ENCODE measurements around the gene DNAH17.

The DNAH17 gene, protein sequence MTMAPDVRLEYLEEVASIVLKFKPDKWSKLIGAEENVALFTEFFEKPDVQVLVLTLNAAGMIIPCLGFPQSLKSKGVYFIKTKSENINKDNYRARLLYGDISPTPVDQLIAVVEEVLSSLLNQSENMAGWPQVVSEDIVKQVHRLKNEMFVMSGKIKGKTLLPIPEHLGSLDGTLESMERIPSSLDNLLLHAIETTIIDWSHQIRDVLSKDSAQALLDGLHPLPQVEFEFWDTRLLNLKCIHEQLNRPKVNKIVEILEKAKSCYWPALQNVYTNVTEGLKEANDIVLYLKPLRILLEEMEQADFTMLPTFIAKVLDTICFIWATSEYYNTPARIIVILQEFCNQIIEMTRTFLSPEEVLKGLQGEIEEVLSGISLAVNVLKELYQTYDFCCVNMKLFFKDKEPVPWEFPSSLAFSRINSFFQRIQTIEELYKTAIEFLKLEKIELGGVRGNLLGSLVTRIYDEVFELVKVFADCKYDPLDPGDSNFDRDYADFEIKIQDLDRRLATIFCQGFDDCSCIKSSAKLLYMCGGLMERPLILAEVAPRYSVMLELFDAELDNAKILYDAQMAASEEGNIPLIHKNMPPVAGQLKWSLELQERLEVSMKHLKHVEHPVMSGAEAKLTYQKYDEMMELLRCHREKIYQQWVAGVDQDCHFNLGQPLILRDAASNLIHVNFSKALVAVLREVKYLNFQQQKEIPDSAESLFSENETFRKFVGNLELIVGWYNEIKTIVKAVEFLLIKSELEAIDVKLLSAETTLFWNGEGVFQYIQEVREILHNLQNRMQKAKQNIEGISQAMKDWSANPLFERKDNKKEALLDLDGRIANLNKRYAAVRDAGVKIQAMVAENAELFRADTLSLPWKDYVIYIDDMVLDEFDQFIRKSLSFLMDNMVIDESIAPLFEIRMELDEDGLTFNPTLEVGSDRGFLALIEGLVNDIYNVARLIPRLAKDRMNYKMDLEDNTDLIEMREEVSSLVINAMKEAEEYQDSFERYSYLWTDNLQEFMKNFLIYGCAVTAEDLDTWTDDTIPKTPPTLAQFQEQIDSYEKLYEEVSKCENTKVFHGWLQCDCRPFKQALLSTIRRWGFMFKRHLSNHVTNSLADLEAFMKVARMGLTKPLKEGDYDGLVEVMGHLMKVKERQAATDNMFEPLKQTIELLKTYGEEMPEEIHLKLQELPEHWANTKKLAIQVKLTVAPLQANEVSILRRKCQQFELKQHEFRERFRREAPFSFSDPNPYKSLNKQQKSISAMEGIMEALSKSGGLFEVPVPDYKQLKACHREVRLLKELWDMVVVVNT (N-terminal part only)

DNA sequence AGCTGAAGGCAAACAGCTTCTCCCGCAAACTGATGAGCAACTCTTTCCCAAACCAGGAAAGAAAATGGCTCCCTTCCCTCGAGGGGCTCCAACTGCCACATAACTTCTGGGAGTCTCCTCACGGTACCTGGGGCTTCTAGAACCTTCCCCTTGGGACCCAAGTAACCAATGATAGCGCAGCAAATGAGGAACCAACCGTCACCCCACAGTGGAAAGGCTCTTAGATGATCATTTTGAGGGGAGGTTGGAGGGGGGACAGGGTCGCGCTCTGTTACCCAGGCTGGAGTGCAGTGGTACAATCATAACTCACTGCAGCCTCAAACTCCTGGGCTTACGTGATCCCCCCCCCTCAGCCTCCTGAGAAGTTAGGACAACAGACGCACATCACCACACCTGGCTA, at the start of gene DNAH17:
DNAH17 (minus strand) TSS at position 101 of the 400 bp plus-strand sequence. CDS start 2,339 bp downstream, outside the sequence.
- DNase-seq (ENCODE audit: extremely low read depth in 1 of 2, low read depth in 1 of 2) = no peak

DNA sequence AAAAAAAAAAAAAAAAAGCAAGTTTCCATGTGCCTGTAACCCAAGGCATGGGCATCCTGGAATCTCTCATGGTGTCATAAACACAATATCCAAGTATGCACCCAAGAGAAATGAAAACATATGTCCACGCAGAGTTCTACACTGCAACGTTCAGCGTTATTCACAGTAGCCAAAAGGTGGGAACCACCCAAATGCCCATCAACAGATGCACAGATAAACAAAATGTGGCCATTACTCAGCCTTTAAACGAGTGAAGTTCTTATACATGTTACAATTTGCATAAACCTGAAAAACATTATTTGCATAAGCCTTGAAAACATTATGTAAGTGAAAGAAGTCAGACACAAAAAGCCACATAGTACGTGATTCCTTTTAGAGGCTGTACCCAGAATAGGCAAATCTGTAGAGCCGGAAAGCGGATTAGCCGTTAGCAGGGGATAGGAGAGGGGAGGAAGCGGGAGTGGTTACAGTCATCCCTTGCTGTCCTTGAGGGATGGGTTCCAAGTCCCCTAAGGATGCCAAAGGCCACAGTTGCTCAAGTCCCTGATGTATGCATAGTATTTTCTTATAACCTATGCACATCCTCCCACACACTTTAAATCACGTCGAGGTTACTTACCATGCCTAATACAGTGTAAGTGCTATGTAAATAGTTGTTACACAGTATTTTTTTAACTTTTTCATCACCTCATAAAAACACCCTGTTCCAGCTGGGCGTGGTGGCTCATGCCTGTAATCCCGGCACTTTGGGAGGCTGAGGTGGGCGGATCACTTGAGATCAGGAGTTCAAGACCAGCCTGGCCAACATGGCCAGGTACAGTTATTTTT, 47.3 kb upstream of the DNAH17 start:
- DNase-seq (ENCODE audit: extremely low read depth in 1 of 2, low read depth in 1 of 2) = no peak

- no peak for DNase-seq (ENCODE audit: extremely low read depth in 1 of 2, low read depth in 1 of 2)
Measured at GRCh38 chr17:78623541-78623940, 46.3 kb upstream of the DNAH17 start.

DNA sequence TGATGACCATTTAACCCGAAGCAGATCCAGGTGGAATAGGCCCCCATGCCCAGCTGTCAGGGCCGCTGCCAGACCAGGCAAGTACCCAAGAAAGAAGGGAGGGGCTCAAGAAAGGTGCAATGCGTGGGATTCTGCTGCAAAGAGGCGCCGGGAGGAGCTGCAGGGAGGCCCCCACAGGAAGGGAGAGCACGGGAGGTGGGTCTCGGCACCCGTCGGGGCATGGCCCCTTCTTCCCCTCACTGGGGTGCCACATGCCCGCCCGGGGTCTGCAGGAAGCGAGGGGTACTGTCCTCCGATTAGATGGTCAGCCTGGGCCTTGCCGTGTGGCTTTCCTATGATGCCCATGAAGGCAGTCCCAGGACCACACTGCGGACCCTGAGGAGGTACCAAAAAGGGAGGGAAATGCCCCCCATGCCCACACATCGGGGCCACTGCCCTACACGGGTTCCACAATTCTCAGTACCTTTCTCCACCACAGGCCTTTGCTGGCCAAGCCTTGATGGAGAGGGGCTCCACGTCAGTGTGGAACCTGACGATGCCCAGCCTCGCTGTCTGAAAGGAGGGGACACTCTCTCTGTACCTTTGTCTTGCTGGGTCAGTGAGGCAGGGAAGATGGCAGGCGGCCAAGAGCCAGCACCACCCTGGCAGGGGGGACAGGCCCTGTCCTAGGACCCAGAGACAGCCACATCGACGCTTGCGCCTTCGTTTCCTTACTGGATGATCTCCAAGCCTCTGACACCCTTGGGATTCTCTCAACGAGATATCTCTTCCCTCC, 45.5 kb upstream of the DNAH17 start:
- DNase-seq (ENCODE audit: extremely low read depth in 1 of 2, low read depth in 1 of 2) = no peak

DNA sequence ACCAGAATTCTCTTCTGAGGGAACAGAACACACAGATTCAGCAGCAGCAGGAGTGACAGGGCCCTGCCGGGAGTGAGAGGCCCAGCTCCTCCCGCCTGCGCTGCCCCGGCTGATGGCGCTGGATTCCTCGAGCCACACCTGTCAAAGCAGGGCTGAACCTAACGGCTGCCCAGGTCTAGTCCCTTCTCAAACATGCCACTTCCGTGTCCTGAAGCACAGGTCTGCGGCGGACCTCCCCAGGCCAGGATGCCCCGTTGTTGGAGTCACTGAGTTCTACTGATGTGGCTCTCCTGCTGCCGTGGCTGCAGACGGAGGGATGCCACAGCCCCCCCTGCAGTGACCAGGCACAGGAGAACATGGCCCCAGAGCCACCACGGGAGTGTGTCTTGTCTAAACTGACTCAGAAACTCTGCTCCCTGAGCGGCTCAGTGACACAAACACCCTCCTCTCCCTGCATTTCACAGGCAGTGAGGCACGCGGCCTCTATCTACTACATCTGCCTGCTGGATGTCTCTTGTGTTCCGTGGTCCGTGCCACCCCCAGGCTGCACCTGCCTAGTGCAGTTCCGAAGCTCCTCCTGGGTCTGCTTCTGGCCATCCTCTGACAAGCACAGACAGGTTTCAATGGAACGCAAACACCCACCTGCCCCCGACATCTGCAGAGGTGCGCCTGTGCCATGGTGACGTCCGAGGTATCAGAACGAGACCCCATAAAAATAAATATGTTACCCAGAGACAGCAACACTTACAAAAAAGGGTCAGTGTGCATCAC, 44.7 kb upstream of the DNAH17 start:
- DNase-seq (ENCODE audit: extremely low read depth in 1 of 2, low read depth in 1 of 2) = no peak

DNA sequence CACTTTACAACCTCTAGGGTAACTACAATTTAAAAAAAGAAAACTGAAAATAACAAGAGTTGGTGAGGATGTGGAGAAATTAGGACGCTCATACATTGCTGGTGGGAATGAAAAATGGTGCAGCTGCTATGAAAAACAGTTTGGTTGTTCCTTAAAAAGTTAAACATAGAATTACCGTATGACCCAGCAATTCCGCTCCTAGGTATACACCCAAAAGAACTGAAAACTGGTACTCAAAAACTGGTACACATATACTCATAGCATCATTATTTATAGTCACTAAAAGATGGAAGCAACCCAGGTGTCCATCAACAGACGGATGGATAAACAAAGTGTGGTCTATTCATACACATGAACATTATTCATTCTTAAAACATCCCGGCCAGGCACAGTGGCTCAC, 42.9 kb upstream of the DNAH17 start:
- DNase-seq (ENCODE audit: extremely low read depth in 1 of 2, low read depth in 1 of 2) = no peak

GRCh38 chr17:78619334-78619733, 42.1 kb upstream of the DNAH17 start:
- DNase-seq (ENCODE audit: extremely low read depth in 1 of 2, low read depth in 1 of 2) = no peak

DNA sequence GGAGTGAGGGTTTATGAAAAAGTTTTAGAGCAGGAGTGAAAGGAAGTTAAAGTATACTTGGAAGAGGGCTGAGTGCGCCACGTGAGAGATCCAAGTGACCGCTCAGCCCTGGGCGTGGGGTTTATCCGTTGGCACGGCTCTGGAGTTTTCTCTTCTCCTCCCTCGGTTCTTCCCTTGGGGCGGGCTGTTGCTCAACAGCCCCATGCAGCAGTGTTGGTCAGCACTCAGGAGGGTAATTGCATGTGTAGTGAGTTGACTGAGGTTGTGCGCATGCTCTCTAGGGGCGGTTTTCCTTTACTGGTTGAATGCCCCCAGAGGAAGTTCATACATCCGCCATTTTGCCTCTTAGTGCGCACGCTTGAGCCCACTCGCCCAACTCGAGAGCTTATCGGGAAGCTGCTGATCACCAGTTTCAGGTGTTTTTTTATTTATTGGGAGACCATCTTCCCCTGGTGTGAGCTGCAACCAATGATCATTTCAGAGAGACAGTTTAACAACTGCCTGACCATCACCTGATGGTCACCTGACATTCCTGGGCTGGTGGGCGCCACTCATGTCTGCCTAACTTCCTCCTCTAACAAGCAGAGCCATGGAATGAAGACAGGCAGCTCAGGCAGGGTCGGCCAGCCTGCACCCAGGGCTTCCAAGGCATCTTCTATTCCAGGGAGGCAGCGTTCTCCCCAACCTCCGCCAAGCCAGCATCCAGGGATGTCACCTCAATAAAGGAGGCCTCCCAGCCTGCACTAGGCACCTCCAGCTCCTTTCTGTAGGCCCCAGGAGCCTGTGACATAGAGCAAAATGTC, 41.3 kb upstream of the DNAH17 start:
- DNase-seq (ENCODE audit: extremely low read depth in 1 of 2, low read depth in 1 of 2) = no peak

DNA sequence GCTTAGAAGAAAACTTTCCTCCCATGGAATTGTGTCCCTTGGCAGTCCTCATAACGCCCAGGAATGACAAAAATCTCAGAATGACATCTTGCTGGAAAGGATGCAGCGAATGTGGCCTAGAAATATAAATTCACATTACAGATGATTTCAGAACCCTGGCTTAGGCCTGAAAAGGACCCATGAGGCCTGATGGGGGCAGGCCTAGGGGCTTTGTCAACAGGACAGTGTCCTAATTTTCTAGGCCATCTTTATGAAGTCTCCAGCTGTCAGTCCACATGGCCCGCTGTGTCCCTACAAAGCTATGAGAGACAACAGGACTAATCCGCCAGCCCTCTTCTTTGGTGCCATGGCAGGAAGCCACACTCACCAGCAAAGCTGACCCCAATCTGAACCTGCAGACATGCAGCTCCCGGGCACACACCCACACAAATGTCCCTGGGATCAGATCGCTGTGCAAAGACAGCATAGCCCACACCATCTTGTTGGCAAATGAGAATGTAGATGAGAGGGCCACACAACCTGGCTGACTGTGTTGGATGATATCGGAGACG, 40.4 kb upstream of the DNAH17 start:
- no peak for DNase-seq (ENCODE audit: extremely low read depth in 1 of 2, low read depth in 1 of 2)

DNA sequence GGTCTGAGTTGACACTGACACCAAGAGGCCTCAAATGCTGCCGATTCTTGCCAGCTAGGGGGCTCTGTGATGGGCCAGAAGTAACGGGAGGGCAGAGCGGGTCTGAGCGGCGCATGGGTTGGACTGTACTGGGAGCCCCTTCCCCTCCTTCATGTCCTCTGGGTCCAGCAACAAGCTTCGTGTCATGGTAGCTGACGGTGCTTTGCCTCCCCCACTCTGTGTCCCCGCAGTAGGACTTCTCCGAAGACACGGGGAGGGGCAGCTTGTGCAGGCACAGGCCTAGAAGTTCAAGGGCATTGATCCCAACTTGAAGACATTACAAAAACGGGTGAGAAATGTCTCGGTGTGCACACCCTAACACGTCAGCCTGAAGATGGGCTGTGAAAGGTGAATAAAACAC, 39.8 kb upstream of the DNAH17 start:
- DNase-seq (ENCODE audit: extremely low read depth in 1 of 2, low read depth in 1 of 2) = no peak

GRCh38 chr17:78615631-78616030, 38.4 kb upstream of the DNAH17 start:
- DNase-seq (ENCODE audit: extremely low read depth in 1 of 2, low read depth in 1 of 2) = no peak

DNA sequence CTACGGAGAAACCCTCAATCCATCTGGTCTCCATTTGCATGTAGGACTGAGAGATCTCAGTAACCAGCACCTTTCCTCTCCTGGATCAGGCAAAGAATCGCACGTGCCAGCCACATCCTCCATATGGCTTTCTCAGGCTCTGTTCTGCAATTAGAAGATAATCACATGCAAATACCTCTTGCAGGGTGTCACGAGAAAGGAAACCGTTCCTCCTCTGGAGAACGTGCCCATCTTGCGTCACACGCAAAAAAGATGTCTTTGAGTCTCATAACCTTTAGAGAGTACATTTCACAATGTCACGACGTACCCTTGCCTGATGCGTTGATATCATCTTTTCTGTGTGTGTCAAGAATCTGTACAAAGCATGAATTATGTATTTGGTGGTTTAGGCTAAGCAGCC, 36.2 kb upstream of the DNAH17 start:
- DNase-seq (ENCODE audit: extremely low read depth in 1 of 2, low read depth in 1 of 2) = no peak

DNA sequence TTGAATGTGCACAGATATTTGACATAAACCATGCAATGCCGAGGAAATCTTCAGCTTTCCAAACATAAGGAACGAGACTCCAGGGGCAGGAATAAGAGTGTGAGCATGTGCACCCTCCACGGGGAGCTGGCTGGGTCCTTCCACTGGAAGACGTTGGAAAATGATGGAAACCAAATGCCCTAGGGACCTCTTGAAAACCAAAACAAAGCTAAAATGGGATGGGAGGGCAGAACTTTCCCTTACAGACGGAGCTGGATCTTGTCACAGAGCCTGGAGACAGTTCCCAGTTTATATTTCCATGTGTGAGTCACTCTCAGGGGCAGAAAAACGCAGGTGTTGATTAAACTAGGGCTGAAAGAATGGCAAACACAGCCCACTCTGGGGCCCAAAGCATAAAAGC, 34.4 kb upstream of the DNAH17 start:
- DNase-seq (ENCODE audit: extremely low read depth in 1 of 2, low read depth in 1 of 2) = no peak

- no peak for DNase-seq (ENCODE audit: extremely low read depth in 1 of 2, low read depth in 1 of 2)
Measured at GRCh38 chr17:78610951-78611511, 33.8 kb upstream of the DNAH17 start.

DNA sequence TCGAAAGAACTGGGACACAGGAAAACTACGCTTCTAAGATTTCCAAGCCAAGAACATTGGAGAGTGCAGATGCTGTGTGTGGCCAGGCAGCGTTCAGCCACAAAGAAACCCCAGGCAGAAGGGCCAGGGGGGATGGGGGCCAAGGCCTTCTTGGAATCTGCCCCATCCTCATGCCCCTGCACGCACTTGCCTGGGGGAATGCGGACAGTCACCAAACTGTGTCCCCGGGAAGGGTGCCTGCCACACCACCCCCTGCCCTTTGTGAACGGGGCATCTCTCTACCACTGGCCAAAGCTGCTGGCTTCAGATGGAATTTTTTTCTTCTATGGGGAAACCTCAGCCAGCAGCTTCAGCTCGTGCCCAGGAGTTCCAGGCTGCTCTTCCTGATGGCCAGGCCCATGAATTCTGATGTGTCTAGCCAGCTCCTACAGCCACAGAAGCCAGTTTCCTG, 32.0 kb upstream of the DNAH17 start:
- DNase-seq (ENCODE audit: extremely low read depth in 1 of 2, low read depth in 1 of 2) = no peak

GRCh38 chr17:78608804-78609186, 31.6 kb upstream of the DNAH17 start:
- no peak for DNase-seq (ENCODE audit: extremely low read depth in 1 of 2, low read depth in 1 of 2)

GRCh38 chr17:78608122-78608803, 31.1 kb upstream of the DNAH17 start:
- DNase-seq (ENCODE audit: extremely low read depth in 1 of 2, low read depth in 1 of 2) = no peak

Measured in activated CD8-positive, alpha-beta memory T cell treated with anti-CD3 and anti-CD28 coated beads for 1 hour (primary cell).